Endothelial cell (in vitro differentiated cells): Measurements from ENCODE around the gene STRIP1. TPM values are rescaled to one million over a fixed set of nuclear protein-coding genes. Genes with fewer than 3 reads are reported as not detected.
"Not testable (repeated sequence)": the region's sequence is repeated elsewhere in the genome, so short reads cannot be mapped to it uniquely, and the experiment has no call there.

ENCODE experiments used
- DNase-seq: peaks from one replicate; pipeline ENCODE4 v3.0.0; 2021; ENCODE audit warnings: low spot score
- H3K27ac Mint-ChIP-seq: one replicate; pipeline ENCODE4 v1.8.0; 2021; ENCODE audit warnings: mixed read lengths, inconsistent platforms; ENCODE audit not compliant: unreplicated experiment
- H3K27me3 Mint-ChIP-seq: one replicate; pipeline ENCODE4 v1.8.0; 2021; ENCODE audit warnings: mild to moderate bottlenecking, moderate library complexity, mixed read lengths, inconsistent platforms; ENCODE audit not compliant: unreplicated experiment
- H3K36me3 Mint-ChIP-seq: one replicate; pipeline ENCODE4 v1.8.0; 2021; ENCODE audit warnings: mild to moderate bottlenecking, low read depth, mixed read lengths, inconsistent platforms; ENCODE audit not compliant: unreplicated experiment
- H3K4me1 Mint-ChIP-seq: one replicate; pipeline ENCODE4 v1.8.0; 2021; ENCODE audit warnings: mild to moderate bottlenecking, mixed read lengths, inconsistent platforms; ENCODE audit not compliant: unreplicated experiment
- H3K4me3 Mint-ChIP-seq: one replicate; pipeline ENCODE4 v1.8.0; 2021; ENCODE audit warnings: mild to moderate bottlenecking, mixed read lengths, inconsistent platforms; ENCODE audit not compliant: unreplicated experiment
- H3K9me3 Mint-ChIP-seq: one replicate; pipeline ENCODE4 v1.8.0; 2021; ENCODE audit warnings: mixed read lengths, inconsistent platforms; ENCODE audit not compliant: unreplicated experiment
- total RNA-seq: library from RNA; stranded (reverse); fragmentation: NEBNext Ultra II Directional; extraction: Animal tissue kit (Norgen Biotek cat#: 25700); gene quantifications from one replicate; pipeline ENCODE4 v1.2.1, GENCODE V29; 2021; ENCODE audit not compliant: unreplicated experiment
- TF ChIP-seq, protein P1 (sequence below): fragments of 200-600 bp; sonication (generic); IDR thresholded peaks from one replicate; pipeline ENCODE4 v1.5.0; 2021; ENCODE audit warnings: antibody characterized with exemption; ENCODE audit not compliant: unreplicated experiment

STRIP1 gene
- total RNA-seq, 1 donor from 2014 or later = 65.0 TPM

DNA sequence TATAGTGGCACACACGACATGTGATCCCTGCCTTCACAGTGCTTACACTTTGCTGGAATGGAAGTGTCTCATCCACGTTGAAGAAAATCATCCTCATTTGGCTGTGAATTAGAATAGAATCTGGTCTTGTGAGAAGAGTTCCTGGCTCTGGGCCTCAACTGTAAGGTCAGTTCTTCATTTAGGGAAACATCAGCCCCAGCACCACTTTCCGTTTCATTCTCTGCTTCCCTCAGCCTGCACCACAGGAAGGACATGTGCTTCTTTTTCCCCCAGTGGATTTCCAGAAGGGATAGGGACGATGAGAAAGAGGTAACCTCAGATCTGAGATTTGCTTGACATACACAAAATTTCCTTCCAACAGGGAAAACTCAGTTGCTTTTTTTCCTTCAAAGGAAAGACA lies 39.7 kb downstream of the STRIP1 start:
- H3K4me3 Mint-ChIP-seq = no peak overlapping the region
- DNase-seq = no peak
- H3K4me1 Mint-ChIP-seq = peaks cover 3% of the 10 kb centered on the region
- H3K9me3 Mint-ChIP-seq = no peaks in the 10 kb centered on the region
- peaks cover 3% of the 10 kb centered on the region for H3K36me3 Mint-ChIP-seq
- TF ChIP-seq, protein P1, sequence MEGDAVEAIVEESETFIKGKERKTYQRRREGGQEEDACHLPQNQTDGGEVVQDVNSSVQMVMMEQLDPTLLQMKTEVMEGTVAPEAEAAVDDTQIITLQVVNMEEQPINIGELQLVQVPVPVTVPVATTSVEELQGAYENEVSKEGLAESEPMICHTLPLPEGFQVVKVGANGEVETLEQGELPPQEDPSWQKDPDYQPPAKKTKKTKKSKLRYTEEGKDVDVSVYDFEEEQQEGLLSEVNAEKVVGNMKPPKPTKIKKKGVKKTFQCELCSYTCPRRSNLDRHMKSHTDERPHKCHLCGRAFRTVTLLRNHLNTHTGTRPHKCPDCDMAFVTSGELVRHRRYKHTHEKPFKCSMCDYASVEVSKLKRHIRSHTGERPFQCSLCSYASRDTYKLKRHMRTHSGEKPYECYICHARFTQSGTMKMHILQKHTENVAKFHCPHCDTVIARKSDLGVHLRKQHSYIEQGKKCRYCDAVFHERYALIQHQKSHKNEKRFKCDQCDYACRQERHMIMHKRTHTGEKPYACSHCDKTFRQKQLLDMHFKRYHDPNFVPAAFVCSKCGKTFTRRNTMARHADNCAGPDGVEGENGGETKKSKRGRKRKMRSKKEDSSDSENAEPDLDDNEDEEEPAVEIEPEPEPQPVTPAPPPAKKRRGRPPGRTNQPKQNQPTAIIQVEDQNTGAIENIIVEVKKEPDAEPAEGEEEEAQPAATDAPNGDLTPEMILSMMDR = no peak
- no peak overlapping the region for H3K27ac Mint-ChIP-seq
- peaks cover 8% of the 10 kb centered on the region for H3K27me3 Mint-ChIP-seq

DNA sequence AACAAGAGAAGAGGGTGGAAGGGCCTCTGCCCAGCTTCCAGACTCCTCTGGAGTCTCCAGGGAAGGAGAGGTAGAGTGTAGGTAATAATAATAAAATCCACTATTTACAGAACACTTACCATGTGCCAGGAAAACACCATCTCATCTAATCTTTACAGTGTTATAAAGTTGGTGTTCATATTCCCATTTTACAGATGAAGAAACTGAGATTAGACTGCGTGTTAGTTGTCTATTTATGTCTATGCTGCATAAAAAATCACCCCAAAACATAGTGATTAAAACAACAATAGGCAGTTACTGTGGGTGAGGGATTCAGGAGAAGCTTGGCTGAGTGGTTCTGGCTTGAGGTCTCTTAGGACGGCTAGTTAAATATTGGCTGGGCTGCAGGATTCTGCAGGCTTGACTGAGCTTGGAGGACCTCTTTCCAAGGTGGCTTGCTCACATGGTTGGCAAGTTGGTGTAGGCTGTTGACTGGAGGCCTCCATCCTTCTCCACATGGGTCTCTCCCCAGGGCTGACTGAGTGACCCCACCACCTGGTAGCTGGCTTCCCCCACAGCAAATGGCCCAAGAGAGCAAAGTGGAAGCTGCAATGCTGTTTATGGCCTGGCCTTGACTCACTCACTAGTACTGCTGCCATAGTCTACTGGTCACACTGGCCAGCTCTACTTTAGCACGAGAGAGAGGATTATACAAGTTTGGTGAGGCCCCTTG lies 42.5 kb downstream of the STRIP1 start:
- peaks cover 10% of the 10 kb centered on the region for H3K27me3 Mint-ChIP-seq

DNA sequence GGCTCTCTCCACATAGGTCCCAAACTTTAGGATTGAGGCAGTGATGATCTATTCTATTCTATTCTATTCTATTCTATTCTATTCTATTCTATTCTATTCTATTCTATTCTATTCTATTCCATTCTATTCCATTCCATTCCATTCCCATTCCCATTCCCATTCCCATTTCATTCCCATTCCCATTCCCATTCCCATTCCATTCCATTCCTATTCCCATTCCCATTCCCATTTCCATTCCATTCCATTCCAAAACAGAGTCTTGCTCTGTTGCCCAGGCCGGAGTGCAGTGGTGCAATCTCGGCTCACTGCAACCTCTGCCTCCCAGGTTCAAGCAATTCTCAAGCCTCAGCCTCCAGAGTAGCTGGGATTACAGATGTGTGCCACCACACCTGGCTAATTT lies 45.6 kb downstream of the STRIP1 start:
- H3K4me1 Mint-ChIP-seq = peaks cover 19% of the 10 kb centered on the region
- DNase-seq, H3K27ac Mint-ChIP-seq, H3K9me3 Mint-ChIP-seq, H3K4me3 Mint-ChIP-seq, H3K36me3 Mint-ChIP-seq: not testable (repeated sequence)
- H3K27me3 Mint-ChIP-seq = peaks cover 16% of the 10 kb centered on the region

More for the DNA sequence above, 42.5 kb downstream of the STRIP1 start:
- DNase-seq = no peak
- Mint-ChIP-seq H3K36me3 (peaks cover 4% of the 10 kb centered on the region), H3K27ac (no peak overlapping the region), H3K9me3 (no peaks in the 10 kb centered on the region), H3K4me1 (peaks cover 5% of the 10 kb centered on the region), H3K4me3 (no peak overlapping the region)
- TF ChIP-seq, protein P1 = no peak

DNA sequence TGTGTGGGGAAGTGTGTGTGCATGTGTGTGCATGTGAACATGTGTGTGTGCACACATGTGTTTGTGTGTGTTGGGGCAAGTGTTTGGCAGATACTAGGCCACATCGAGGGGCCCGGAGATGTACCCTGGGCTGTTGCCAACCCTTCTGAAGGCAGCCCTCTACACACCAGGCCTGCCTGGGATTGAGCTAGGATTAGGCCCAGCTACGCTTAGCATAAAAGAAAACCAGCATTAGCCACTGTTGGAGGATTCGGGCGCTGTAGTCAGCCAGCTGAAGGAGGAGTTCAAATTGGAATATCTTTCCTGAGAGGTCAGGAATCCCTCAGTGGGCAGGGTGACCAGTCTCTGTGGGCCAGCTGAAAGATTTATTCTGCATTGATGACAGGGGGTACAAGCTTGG lies 46.6 kb downstream of the STRIP1 start:
- Mint-ChIP-seq H3K27me3 (peaks cover 14% of the 10 kb centered on the region), H3K9me3 (no peaks in the 10 kb centered on the region), H3K27ac (no peak overlapping the region), H3K4me3 (no peak overlapping the region), H3K4me1 (peaks cover 20% of the 10 kb centered on the region), H3K36me3 (peaks cover 4% of the 10 kb centered on the region)
- DNase-seq = no peak
- TF ChIP-seq, protein P1 = no peak

- TF ChIP-seq, protein P1 = no peak
- Mint-ChIP-seq H3K36me3 (peaks cover 4% of the 10 kb centered on the region), H3K4me3 (no peak overlapping the region), H3K4me1 (peaks cover 29% of the 10 kb centered on the region), H3K9me3 (no peaks in the 10 kb centered on the region), H3K27me3 (peaks cover 23% of the 10 kb centered on the region), H3K27ac (no peak overlapping the region)
- DNase-seq = no peak
Observed at GRCh38 chr1:110082477-110082876, 48.1 kb downstream of the STRIP1 start.
